Esophagus muscularis mucosa (tissue), 3 donors: ENCODE data around the gene CLEC17A.

Experiments used
- POLR2AphosphoS5 ChIP-seq, 2 donors: sonication (generic); formaldehyde crosslinking; IDR thresholded peaks; one replicate each; pipeline ENCODE4 v1.6.1; 2017; ENCODE audit warnings: antibody characterized with exemption in 2 of 2
- TF ChIP-seq, protein P1 (sequence below), 3 experiments: fragments of 200-600 bp in 2 of 3; fragments of 450-650 bp in 1 of 3; sonication (generic) in 2 of 3; IDR thresholded peaks; one replicate each; pipeline ENCODE4 v1.5.1; 2017 to 2019; ENCODE audit warnings: antibody characterized with exemption in 3 of 3, mild to moderate bottlenecking in 2 of 3, moderate library complexity in 1 of 3

DNA sequence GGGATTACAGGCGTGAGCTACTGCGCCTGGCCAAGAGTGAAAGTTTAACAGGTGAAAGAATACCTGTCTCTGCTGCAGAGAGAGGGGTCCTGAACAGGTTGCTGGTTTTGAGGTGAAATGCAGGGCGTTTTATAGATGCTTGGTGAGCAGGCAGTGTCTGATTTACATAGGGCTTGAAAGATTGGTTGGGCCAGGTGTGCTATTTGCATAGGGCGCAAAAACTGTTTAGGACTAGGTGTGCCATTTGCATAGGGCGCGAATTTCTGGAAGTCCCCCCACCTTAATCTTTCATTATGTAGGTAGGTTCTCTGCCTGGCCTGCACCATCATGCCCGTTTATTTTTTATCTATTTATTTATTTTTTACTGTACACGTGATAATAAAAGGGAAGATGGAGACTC lies 6.5 kb upstream of the CLEC17A start:
- TF ChIP-seq, protein P1, sequence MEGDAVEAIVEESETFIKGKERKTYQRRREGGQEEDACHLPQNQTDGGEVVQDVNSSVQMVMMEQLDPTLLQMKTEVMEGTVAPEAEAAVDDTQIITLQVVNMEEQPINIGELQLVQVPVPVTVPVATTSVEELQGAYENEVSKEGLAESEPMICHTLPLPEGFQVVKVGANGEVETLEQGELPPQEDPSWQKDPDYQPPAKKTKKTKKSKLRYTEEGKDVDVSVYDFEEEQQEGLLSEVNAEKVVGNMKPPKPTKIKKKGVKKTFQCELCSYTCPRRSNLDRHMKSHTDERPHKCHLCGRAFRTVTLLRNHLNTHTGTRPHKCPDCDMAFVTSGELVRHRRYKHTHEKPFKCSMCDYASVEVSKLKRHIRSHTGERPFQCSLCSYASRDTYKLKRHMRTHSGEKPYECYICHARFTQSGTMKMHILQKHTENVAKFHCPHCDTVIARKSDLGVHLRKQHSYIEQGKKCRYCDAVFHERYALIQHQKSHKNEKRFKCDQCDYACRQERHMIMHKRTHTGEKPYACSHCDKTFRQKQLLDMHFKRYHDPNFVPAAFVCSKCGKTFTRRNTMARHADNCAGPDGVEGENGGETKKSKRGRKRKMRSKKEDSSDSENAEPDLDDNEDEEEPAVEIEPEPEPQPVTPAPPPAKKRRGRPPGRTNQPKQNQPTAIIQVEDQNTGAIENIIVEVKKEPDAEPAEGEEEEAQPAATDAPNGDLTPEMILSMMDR (IDR thresholded peaks at IDR 0.05): no peak
- TF ChIP-seq POLR2AphosphoS5 (IDR thresholded peaks at IDR 0.05): no peak
